EH (cell line): ENCODE measurements around the gene LKAAEAR1.

Experiments used
- DNase-seq: peaks from one replicate; pipeline ENCODE4 v3.0.0-alpha.2; 2015; ENCODE audit warnings: low read depth

Gene LKAAEAR1

DNA sequence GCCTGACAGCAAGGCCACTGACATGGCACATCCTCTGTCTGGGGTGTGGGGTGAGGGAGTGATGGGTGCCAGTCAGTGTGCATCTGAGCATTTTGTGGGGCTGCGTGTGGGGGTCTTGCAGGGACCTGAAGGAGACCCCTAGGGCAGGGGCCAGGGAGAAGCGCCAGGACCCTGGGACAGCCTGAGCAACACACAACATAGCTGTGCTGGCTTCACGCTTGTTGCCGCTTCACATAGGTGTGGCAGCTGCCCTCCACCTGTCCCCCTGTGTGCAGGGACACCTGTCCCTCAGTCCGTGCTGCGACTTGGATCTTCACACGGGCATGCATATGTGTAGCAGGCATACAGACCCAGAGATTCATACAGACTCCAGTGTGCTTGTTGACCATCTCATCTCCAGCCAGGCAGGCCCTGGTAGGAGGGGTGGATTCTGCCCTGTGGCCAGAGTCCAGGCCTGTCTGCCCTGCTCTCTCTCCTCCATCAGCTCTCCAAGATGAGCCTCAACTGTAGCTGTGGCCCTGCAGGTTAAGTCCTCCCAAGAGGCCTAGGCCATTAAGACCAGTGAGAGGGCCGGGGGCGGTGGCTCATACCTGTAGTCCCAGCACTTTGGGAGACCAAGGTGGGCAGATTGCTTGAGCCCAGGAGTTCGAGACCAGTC lies 26.3 kb upstream of the LKAAEAR1 start:
- DNase-seq = no peak

DNA sequence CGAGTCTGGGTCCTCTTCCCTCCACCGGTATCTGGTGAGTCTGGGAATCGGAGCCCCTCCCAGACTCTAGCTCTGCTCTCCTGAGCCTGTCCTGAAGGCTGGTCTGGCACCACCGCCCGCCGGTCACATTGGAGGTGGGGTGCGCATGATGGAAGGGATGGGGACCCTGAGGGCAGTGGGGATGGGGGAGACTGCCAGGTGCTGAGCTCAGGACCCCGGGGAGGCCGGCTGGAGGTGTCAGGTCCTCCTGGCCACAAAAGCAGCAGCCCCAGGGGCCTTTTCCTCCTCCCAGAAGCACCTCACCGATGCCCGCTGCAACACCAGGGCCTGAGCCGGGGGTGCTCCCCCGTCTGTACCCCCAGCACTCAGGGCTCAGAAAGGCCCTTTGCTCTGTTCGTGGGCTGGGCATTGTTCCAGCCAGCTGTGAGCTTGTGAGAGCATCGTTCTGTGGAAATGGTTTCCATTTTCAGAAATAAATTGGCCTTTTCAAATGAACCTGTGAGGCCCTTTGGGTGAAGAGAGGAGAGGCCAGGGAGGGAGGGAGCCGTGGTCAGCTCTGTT lies 25.7 kb upstream of the LKAAEAR1 start:
- no peak for DNase-seq

DNA sequence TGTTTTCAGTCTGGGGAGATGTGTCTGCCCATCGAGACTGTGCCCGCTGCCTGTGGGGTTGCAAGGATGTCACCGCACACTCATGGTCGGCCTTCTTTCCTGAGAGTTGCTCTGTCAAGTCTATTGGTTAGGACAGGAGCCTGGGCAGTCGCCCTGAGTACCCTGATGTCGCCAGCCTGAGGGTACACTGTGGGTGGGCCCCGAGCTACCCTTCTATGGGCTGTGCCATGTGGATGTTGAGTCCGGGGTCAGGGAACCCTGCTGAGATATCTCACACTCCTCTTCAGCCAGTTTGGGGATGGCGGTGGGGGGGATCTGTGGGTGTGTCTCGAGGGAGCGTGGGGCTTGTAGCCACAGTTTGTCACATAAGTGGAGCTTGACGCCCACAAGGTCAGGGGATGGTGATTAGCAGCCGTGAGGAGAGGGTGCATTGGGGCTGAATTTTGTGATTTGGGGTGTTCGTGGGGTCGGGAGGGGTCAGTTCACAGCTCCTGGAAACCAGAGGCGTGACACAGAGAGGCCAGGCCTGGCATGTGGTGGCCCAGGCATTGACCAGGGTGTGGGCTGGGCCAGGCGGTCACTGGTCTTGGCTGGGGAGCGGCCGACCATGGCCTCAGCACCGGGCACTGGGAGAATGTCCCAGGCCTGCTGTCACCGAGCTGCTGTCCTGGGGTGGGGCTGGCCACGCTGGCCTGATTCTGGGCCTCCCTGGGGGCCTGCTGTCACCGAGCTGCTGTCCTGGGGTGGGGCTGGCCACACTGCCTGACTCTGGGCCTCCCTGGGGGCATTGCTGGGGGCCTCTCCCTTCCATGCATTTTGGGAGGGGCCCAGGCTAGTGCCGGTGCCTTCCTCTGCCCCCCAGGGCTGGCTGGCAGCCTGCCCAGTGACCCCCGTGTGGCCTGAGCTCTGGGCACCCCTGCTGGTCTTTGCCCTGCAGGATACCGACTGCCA lies 24.8 kb upstream of the LKAAEAR1 start:
- no peak for DNase-seq

DNA sequence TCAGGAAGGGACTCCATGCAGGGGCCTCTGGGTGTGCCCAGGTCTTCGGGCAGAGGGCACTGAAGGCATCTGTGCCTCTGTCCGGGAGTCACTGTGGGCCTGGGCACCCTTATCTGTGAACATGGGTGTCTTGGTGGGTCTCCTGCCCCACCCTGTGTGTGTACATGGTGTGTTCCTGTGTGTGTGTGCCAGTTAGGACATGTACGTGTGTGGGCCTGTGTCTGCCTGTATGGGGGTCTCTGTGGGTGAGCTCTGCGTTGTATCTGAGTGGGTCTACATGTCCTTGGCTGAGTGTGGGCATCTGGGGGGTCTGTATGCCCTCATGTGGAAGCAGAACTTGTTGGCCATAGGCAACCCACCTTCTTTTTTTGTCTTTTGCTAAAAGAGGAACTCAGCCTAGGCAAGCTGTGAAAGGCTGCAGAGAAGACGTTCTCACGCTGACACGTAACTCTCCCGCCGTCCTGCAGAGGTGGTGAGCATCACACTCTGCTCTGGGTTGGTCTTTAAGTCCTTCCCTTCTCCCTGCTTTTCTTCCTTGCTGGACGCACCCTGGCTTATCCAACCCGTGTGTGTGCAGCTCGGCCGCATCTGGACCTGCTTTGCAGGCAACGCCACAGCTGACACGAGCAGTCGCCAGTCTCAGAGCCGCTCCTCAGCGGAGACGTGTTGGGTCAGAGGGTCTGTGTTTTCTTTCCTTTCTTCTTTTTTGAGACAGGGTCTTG lies 23.7 kb upstream of the LKAAEAR1 start:
- DNase-seq = no peak

DNA sequence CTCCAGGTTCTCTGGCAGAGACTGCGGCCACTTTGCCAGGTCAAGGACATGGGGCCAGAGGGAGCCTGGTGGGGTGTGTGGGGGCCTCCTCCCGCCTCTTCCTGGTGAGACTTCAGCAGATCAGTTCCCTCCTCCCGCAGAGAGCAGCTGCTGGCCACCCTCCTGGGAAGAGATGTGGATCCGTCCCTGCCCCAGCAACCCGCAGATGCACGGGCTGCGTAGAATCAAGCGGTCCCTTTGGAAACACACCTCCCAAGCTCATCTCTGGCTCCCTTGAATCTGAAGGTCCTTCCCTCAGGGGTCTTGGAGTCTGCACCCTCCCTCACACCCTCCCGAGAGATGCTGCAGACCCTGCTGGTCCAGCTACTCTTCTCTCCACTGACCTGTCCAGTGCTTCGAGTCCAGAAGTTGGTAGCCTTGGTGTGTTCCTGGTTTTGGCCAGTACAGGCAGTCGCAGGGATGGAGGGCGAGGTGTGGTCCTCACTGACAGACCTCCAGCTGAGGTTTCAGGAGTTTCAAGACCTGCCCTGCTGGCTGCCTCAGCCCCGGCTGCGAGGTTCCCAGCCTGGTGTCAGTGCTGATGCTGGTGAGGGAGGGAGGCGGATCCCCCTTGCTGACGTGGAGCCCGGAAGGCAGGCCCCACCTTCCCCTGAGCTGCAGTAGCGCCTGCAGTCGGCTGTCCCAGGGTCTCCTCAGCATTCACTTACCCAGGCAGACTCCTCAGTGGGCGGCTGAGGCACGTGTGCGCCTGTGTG lies 23.0 kb upstream of the LKAAEAR1 start, which contains the start of gene NPBWR2:
TSS of gene NPBWR2 (minus strand) at position 585 of the 755 bp plus-strand sequence. CDS start 734 bp downstream, outside the sequence.
- no peak for DNase-seq

- no peak for DNase-seq
Observed at GRCh38 chr20:64106435-64106961, 22.3 kb upstream of the LKAAEAR1 start.

DNA sequence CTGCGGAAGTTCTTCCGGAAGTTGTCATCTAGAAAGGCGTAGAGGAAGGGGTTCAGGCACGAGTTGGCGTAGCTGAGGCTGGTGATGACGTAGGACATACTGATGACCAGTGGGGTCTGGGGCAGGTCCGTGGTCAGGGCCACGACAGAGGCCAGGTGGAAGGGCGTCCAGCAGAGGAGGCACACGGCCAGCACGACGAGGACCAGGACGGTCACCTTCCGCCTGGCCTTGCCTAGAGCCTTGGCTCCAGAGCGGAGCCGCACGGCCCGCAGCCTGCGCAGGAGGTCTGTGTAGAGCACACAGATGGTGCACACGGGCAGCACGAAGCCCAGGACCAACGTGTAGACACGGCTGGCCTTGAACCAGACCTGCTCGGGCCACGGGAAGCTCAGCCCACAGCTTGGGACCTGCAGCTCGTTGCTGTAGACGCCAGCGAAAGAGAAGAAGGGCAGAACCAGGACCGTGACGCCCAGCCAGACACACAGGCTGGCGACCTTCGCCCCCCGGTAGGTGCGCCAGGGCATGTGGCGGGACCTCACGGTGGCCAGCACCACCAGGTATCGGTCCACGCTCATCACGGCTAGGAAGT lies 21.7 kb upstream of the LKAAEAR1 start:
- no peak for DNase-seq

DNA sequence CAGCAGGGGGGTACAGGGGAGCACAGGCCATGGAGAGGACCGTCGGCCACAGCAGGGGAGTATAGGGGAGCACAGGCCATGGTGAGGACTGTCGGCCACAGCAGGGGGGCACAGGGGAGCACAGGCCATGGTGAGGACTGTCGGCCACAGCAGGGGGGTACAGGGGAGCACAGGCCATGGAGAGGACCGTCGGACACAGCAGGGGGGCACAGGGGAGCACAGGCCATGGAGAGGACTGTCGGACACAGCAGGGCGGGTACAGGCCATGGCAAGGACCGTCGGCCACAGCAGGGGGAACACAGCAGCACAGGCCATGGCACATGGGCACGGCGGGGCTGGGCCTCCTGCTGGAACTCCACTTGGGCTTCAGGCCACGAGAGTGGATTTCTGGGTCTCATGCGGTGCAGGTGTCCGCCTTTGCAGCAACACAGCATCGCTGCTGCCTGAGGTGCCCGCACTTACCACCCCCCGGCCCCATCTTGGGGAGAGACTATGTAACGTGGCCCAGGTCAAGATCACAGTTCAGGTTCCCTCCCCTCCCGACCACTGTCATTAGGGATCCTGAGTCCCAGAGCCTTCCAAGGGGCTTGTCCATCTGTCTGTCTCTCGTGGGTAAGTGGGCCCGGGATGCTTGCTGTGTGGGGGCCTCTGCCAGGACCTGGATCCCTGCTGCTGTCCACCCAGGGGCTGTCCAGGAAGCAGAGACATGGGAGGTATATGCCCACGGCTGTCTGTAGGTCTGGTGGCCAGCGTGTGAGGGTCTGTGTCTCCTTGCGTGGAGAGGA lies 20.7 kb upstream of the LKAAEAR1 start:
- no peak for DNase-seq

DNA sequence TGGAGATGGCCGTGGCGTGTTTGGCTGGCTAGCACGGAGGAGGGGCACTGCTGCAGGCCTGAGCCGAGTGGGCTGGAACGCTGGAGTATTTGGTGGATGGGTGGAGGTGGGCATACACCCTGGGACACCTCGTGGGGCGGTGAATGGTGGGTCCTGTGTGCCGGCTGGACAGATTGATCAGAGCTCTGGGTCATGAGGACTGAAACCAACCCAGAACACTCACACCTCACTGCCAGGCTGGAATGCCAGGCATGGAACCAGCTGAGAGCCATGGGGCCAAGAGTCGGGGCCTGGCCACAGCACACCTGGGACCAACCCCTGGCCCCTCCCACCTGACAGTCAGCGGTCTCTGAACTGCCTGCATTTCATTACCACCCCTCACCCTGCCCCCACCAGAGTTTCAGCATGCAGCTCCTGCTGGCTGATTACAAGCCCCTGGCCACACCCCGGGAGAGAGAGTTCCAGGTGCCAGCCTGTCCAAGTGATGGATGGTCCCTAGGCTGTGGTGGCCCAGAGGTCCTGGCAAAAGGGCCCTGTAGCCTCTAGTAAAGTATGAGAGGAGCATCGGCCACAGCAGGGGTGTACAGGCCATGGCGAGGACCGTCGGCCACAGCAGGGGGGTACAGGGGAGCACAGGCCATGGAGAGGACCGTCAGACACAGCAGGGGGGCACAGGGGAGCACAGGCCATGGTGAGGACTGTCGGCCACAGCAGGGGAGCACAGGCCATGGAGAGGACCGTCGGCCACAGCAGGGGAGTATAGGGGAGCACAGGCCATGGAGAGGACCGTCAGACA lies 19.9 kb upstream of the LKAAEAR1 start:
- DNase-seq = no peak

DNA sequence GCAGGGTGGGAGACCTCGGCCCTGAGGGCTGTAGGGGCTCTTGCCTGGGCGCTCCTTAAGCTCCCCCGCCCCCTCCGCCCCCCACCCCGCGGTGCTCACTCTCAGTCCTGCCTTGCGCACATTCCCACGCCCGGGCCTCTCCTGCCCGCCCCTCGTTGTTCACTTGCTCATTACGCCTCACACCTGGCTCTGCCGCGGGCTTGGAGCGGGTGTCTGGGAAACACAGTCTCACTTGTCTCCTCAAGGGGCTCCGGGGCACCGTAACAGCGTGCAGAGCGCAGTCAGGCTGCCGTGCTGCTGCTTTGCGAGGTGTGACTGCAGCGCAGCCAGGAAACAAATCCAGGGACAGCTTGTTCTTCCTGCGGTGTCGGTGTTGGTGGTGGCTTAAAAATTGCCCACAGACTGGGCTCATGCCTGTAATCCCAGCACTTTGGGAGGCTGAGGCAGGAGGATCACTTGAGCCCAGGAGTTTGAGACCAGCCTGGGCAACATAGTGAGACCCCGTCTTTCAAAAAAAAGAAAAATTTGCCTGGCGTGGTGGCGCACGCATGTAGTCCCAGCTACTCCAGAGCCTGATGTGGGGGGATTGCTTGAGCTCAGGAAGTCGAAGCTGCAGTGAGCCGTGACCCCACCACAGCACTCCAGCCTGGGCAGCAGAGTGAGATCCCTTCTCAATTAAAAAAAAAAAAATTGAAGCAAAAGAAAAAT lies 18.6 kb upstream of the LKAAEAR1 start:
- DNase-seq = no peak

DNA sequence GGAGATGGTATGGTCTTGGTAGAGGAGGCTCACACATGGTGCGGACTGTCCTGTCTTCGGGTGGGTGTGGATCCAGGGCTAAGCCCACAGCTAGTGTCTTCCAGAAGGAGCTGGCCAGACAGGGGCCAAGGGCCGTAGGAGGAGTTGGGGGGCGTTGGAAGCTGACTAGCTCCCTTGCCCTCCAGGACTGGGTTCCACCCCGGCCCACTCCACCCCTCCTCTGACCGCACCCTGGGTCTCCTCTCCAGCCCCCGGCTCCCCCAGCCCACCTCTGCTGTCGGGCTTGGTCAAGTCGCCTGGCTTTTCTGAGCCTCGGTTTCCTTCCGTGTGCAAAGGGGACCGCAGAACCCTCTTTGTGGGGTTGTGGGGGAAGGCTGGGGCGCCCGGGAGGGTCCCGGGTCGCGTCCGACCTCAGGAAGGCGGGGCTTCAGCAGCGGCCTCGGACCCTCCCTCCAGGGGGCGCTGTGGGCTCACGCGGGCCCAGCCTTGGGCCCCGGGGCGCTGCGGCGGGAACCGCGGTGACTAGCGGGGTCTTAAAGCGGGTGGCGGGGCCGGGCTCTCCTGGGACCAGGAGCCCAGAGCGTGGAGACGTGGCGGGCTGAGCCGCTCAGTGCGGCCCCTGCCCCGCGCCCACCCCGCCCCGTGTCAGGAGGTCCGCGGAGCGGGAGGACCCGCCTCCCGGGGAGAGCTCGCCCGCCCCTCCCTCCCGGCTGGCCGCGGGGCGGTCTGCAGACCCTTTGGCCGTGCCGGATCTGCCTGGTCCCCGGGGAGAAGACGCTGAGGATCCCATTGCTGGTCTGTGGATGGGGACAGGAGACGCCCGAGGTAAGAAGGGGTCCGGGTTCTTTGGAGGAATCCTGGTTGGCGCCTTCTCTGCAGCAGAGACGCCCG lies 17.8 kb upstream of the LKAAEAR1 start:
- DNase-seq = no peak

DNA sequence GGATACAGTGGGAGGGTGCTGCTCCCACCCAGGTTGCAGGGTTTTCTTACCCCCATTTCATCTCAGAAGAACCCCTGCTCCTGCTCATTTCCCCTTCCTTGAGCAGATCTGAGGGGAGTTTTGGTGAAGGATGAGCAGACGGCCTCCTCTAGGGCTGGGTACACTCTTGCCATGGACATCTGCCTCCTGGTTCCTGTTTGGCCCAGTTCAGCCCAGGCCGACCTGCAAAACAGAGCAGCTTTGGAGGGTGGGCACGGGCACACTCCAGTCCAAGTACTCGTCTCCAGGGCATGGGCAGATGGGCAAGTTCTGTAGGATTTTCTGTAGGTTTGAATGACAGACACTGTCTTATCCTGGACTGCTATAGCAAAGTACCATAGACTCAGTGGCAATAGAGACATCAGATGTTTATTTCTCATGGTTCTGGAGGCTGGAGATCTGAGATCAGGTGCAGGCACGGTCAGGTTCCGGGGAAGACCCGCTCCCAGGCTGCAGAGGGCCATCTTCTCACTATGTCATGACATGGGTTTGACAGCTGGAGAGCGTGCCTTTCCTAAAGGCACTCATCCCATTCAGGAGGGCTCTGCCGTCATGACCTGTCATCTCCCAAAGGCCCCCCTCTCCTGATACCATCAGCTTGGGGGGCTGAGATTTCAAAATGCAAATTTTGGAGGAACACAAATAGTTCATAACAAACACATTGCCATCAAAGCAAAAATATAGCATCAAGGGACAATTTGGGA lies 16.9 kb upstream of the LKAAEAR1 start:
- no peak for DNase-seq

DNA sequence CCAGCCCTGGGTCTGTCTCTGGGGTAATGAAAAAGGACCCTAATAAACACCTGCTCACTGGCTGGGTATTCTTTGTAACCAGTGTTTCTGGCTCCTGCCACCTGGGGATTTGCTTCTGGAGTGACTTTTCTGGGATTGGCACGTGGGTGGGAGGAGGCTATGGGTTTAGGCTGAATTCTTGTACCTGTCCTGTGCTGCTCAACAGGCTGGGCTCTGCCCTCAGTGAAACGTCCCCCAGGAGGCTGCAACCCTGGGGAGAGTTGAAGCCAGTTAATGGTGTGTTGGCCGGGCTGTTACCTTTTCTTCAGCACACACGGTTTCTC lies 16.3 kb upstream of the LKAAEAR1 start:
- DNase-seq = no peak

GRCh38 chr20:64099880-64100565 lies 15.8 kb upstream of the LKAAEAR1 start:
- no peak for DNase-seq

DNA sequence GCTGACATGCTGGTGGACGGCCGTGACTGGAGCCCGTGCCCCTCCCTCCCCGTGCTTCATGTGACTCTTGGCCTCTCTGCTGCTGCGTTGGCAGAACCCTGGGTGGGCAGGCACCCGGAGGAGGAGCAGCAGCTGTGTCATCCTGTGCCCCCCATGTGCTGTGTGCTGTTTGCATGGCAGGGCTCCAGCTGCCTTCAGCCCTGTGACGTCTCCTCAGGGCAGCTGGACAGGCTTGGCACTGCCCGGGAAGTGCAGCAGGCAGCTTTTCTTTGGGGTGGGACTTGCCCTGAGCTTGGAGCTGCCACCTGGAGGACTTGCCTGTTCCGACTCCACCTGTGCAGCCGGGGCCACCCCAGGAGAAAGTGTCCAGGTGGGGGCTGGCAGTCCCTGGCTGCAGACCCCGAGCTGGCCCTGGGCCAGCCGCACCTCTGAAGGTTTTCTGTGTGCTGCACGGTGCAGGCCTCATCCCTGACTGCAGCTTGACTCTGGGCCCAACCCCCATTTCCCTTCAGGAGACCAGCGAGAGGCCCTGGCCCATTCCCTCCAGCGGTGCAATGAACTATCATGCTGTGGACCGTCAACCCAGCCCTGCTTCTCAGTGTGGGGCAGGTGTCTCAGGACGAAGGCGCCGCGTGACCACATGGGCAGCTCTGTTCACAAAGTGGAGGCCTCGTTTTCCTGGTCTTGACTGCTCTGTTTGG lies 15.0 kb upstream of the LKAAEAR1 start:
- no peak for DNase-seq
